ENCODE results near the gene WWC2. TPM values are rescaled to one million over a fixed set of nuclear protein-coding genes. Genes with fewer than 3 reads are reported as not detected.

Gene WWC2
- total RNA-seq, 1 donor from 2014 or later = 0.47 TPM

- Mint-ChIP-seq H3K27me3 (peaks cover 38% of the 10 kb centered on the region), H3K4me3 (peak overlapping the region; percentile 49), H3K27ac (no peak overlapping the region), H3K36me3 (ENCODE audit: low read depth) (no peaks in the 10 kb centered on the region), H3K9me3 (no peaks in the 10 kb centered on the region), H3K4me1 (peaks cover 7% of the 10 kb centered on the region)
- ChIA-PET POLR2A (no interaction called here), CTCF (no interaction called here)
- TF ChIP-seq, protein P1, sequence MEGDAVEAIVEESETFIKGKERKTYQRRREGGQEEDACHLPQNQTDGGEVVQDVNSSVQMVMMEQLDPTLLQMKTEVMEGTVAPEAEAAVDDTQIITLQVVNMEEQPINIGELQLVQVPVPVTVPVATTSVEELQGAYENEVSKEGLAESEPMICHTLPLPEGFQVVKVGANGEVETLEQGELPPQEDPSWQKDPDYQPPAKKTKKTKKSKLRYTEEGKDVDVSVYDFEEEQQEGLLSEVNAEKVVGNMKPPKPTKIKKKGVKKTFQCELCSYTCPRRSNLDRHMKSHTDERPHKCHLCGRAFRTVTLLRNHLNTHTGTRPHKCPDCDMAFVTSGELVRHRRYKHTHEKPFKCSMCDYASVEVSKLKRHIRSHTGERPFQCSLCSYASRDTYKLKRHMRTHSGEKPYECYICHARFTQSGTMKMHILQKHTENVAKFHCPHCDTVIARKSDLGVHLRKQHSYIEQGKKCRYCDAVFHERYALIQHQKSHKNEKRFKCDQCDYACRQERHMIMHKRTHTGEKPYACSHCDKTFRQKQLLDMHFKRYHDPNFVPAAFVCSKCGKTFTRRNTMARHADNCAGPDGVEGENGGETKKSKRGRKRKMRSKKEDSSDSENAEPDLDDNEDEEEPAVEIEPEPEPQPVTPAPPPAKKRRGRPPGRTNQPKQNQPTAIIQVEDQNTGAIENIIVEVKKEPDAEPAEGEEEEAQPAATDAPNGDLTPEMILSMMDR (IDR thresholded peaks at IDR 0.05) = no peak
- intact Hi-C loops (cut with micrococcal nuclease) = no loop called here
- DNase-seq (no peak), ATAC-seq (ENCODE audit: low read depth) (no peak)
Observed at GRCh38 chr4:183100298-183100599, 1.2 kb downstream of the WWC2 start.

DNA sequence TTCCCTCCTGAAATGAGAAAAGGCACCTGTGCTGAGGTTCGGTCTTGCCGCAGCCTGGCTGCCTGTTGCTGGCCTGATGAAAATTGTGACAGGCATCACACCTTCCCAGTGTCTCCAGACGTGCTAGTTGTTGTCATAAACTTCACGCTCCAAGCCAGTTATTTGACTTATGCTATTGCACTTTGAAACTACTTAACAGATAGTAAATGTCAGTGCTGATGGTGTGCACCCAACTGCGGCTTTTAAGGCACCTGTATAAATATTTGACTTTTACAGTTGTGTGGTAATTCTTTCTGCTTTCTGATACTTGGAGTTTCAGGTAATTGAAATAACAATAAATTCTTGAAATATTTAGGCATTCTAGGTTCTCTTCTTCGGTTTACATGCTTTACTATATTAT is 1.8 kb downstream of the WWC2 start:
- Mint-ChIP-seq H3K4me3 (no peak overlapping the region), H3K36me3 (ENCODE audit: low read depth) (no peaks in the 10 kb centered on the region), H3K27me3 (peaks cover 38% of the 10 kb centered on the region), H3K9me3 (no peaks in the 10 kb centered on the region), H3K4me1 (peaks cover 7% of the 10 kb centered on the region), H3K27ac (no peak overlapping the region)
- TF ChIP-seq, protein P1 (IDR thresholded peaks at IDR 0.05) = no peak
- DNase-seq = no peak
- intact Hi-C loops (cut with micrococcal nuclease) = no loop called here
- ChIA-PET CTCF (no interaction called here), POLR2A (no interaction called here)
- no peak for ATAC-seq (ENCODE audit: low read depth)

GRCh38 chr4:183101956-183102480 is 3.0 kb downstream of the WWC2 start:
- Mint-ChIP-seq H3K4me1 (peaks cover 7% of the 10 kb centered on the region), H3K9me3 (no peaks in the 10 kb centered on the region), H3K27me3 (peaks cover 32% of the 10 kb centered on the region), H3K36me3 (ENCODE audit: low read depth) (no peaks in the 10 kb centered on the region), H3K4me3 (no peak overlapping the region), H3K27ac (no peak overlapping the region)
- DNase-seq (no peak), ATAC-seq (ENCODE audit: low read depth) (no peak)
- intact Hi-C loops (cut with micrococcal nuclease) = no loop called here
- ChIA-PET POLR2A (no interaction called here), CTCF (no interaction called here)
- TF ChIP-seq, protein P1 (IDR thresholded peaks at IDR 0.05) = no peak

GRCh38 chr4:183105092-183105491 is 6.0 kb downstream of the WWC2 start:
- CTCF ChIA-PET = no interaction called here
- peaks cover 27% of the 10 kb centered on the region for H3K27me3 Mint-ChIP-seq
- DNase-seq = no peak

GRCh38 chr4:183106839-183107238 is 7.8 kb downstream of the WWC2 start:
- POLR2A ChIA-PET = no interaction called here
- CTCF ChIA-PET = no interaction called here
- ATAC-seq (ENCODE audit: low read depth) (no peak), DNase-seq (no peak)
- no peak overlapping the region for H3K27ac Mint-ChIP-seq
- no peaks in the 10 kb centered on the region for H3K9me3 Mint-ChIP-seq
- peaks cover 19% of the 10 kb centered on the region for H3K27me3 Mint-ChIP-seq
- no peaks in the 10 kb centered on the region for H3K4me1 Mint-ChIP-seq
- H3K36me3 Mint-ChIP-seq (ENCODE audit: low read depth) = no peaks in the 10 kb centered on the region
- TF ChIP-seq, protein P1 (IDR thresholded peaks at IDR 0.05) = no peak
- intact Hi-C loops (cut with micrococcal nuclease) = no loop called here
- H3K4me3 Mint-ChIP-seq = no peak overlapping the region

More at GRCh38 chr4:183105092-183105491, 6.0 kb downstream of the WWC2 start:
- H3K9me3 Mint-ChIP-seq = no peaks in the 10 kb centered on the region
- no peak for ATAC-seq (ENCODE audit: low read depth)
- no peak overlapping the region for H3K4me3 Mint-ChIP-seq
- TF ChIP-seq, protein P1 (IDR thresholded peaks at IDR 0.05) = no peak
- H3K4me1 Mint-ChIP-seq = peaks cover 1% of the 10 kb centered on the region
- no peaks in the 10 kb centered on the region for H3K36me3 Mint-ChIP-seq (ENCODE audit: low read depth)
- POLR2A ChIA-PET = no interaction called here
- no peak overlapping the region for H3K27ac Mint-ChIP-seq
- intact Hi-C loops (cut with micrococcal nuclease) = no loop called here
